DND-41 (cell line): ENCODE data around the gene THNSL1.

Experiments used
- CTCF ChIP-seq: IDR thresholded peaks from 2 replicates; pipeline ENCODE4 v1.5.1; 2012; ENCODE audit warnings: borderline replicate concordance, low read length, moderate library complexity, mild to moderate bottlenecking; ENCODE audit not compliant: poor library complexity, severe bottlenecking; ENCODE audit errors: extremely low read depth
- EZH2 ChIP-seq: IDR thresholded peaks from 3 replicates; pipeline ENCODE4 v1.6.1; 2012; ENCODE audit warnings: borderline replicate concordance, low read depth, mild to moderate bottlenecking, moderate library complexity, low read length, inconsistent platforms; ENCODE audit not compliant: severe bottlenecking

- no peak for TF ChIP-seq CTCF
- no peak for TF ChIP-seq EZH2
Measured at GRCh38 chr10:25046641-25047040, 30.2 kb downstream of the THNSL1 start.
